ENCODE data around the gene MAPT. TPM values are rescaled to one million over a fixed set of nuclear protein-coding genes. Genes with fewer than 3 reads are reported as not detected.
A peak's percentile ranks its signal among the peaks of the same experiment; 100 is the strongest.

Gene MAPT
- polyA plus RNA-seq, 1 donor: 10.0 TPM

DNA sequence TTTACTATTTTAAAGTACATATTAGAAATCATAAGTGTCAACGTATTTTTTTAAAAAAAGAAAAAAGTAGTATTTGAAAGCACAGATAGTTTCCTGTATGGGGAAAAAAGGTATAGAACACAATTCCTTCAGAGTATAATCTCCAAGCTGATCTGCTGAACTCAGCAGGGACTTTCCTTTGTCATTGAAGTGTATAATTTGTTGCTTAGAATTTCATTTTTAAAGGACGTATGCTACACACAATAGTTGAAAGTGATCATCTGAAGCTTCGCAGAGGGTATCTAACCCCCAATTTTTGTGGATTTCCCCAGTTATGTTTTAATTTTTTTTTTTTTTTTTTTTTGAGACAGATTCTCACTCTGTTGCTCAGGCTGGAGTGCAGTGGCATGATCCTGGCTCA, 20.2 kb upstream of the MAPT start:
- no peak overlapping the region for H3K27ac ChIP-seq (ENCODE audit: low read length)
- H3K27me3 ChIP-seq (ENCODE audit: control insufficient read depth, insufficient read depth, low read length): peaks cover 5% of the 10 kb centered on the region
- DNase-seq: no peak
- H3K9me3 ChIP-seq (ENCODE audit: control insufficient read depth, low read depth, low read length): no peaks in the 10 kb centered on the region
- no peaks in the 10 kb centered on the region for H3K36me3 ChIP-seq (ENCODE audit: control insufficient read depth, insufficient read depth, low read length)
- no peak overlapping the region for H3K4me3 ChIP-seq (ENCODE audit: low read length)
- 88% methylated on average over 2 of the region's 3 CpGs for WGBS (ENCODE audit: insufficient coverage, low lambda C conversion rate)
- no peaks in the 10 kb centered on the region for H3K4me1 ChIP-seq (ENCODE audit: control insufficient read depth, insufficient read depth, low read length)

GRCh38 chr17:45876539-45876938, 17.8 kb upstream of the MAPT start:
- no peak overlapping the region for H3K4me3 ChIP-seq (ENCODE audit: low read length)
- no peaks in the 10 kb centered on the region for H3K36me3 ChIP-seq (ENCODE audit: control insufficient read depth, insufficient read depth, low read length)
- peaks cover 5% of the 10 kb centered on the region for H3K27me3 ChIP-seq (ENCODE audit: control insufficient read depth, insufficient read depth, low read length)
- no peak overlapping the region for H3K27ac ChIP-seq (ENCODE audit: low read length)
- H3K9me3 ChIP-seq (ENCODE audit: control insufficient read depth, low read depth, low read length): no peaks in the 10 kb centered on the region
- H3K4me1 ChIP-seq (ENCODE audit: control insufficient read depth, insufficient read depth, low read length): no peaks in the 10 kb centered on the region
- 60% methylated on average over 1 of the region's 3 CpGs for WGBS (ENCODE audit: insufficient coverage, low lambda C conversion rate)
- no peak for DNase-seq

- Histone ChIP-seq H3K4me3 (ENCODE audit: low read length) (no peak overlapping the region), H3K27ac (ENCODE audit: low read length) (no peak overlapping the region), H3K9me3 (ENCODE audit: control insufficient read depth, low read depth, low read length) (no peaks in the 10 kb centered on the region), H3K36me3 (ENCODE audit: control insufficient read depth, insufficient read depth, low read length) (no peaks in the 10 kb centered on the region), H3K27me3 (ENCODE audit: control insufficient read depth, insufficient read depth, low read length) (peaks cover 5% of the 10 kb centered on the region), H3K4me1 (ENCODE audit: control insufficient read depth, insufficient read depth, low read length) (no peaks in the 10 kb centered on the region)
- no peak for DNase-seq
- WGBS (ENCODE audit: insufficient coverage, low lambda C conversion rate): no CpG with 5 or more reads among the region's 1 CpG
Observed at GRCh38 chr17:45877467-45877866, 16.9 kb upstream of the MAPT start.

DNA sequence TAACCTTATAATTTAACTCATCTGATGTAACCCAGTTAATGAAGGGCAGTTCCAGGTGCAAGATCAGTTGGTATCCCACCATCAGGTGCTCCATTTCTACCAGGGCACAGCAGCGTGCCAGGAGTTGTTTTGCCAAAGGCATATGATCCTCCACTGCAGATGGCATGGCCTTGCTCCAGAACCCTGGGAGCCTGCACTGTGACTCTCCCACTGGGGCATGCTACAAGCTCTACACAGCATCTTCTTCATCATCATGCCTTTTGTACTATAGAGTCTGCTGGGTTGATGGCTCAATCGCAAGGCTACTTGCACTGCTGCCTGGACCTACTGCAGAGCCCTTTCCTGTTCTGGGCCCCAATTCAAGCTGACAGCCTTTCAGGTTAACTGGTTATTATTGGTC, 11.3 kb upstream of the MAPT start:
- WGBS (ENCODE audit: insufficient coverage, low lambda C conversion rate): 80% methylated on average over 1 of the region's 2 CpGs
- no peaks in the 10 kb centered on the region for H3K9me3 ChIP-seq (ENCODE audit: control insufficient read depth, low read depth, low read length)
- H3K27ac ChIP-seq (ENCODE audit: low read length): no peak overlapping the region
- no peak for DNase-seq
- H3K4me1 ChIP-seq (ENCODE audit: control insufficient read depth, insufficient read depth, low read length): no peaks in the 10 kb centered on the region
- H3K27me3 ChIP-seq (ENCODE audit: control insufficient read depth, insufficient read depth, low read length): peaks cover 1% of the 10 kb centered on the region
- no peak overlapping the region for H3K4me3 ChIP-seq (ENCODE audit: low read length)
- no peaks in the 10 kb centered on the region for H3K36me3 ChIP-seq (ENCODE audit: control insufficient read depth, insufficient read depth, low read length)

GRCh38 chr17:45886852-45887251, 7.5 kb upstream of the MAPT start:
- Histone ChIP-seq H3K27me3 (ENCODE audit: control insufficient read depth, insufficient read depth, low read length) (peaks cover 15% of the 10 kb centered on the region), H3K4me1 (ENCODE audit: control insufficient read depth, insufficient read depth, low read length) (no peaks in the 10 kb centered on the region), H3K27ac (ENCODE audit: low read length) (no peak overlapping the region), H3K4me3 (ENCODE audit: low read length) (no peak overlapping the region), H3K36me3 (ENCODE audit: control insufficient read depth, insufficient read depth, low read length) (no peaks in the 10 kb centered on the region), H3K9me3 (ENCODE audit: control insufficient read depth, low read depth, low read length) (no peaks in the 10 kb centered on the region)
- no peak for DNase-seq
- no CpG with 5 or more reads among the region's 2 CpGs for WGBS (ENCODE audit: insufficient coverage, low lambda C conversion rate)

GRCh38 chr17:45888392-45888791, 6.0 kb upstream of the MAPT start:
- Histone ChIP-seq H3K27ac (ENCODE audit: low read length) (no peak overlapping the region), H3K36me3 (ENCODE audit: control insufficient read depth, insufficient read depth, low read length) (no peaks in the 10 kb centered on the region), H3K4me1 (ENCODE audit: control insufficient read depth, insufficient read depth, low read length) (no peaks in the 10 kb centered on the region), H3K4me3 (ENCODE audit: low read length) (no peak overlapping the region), H3K9me3 (ENCODE audit: control insufficient read depth, low read depth, low read length) (no peaks in the 10 kb centered on the region), H3K27me3 (ENCODE audit: control insufficient read depth, insufficient read depth, low read length) (peaks cover 28% of the 10 kb centered on the region)
- no CpG with 5 or more reads among the region's 5 CpGs for WGBS (ENCODE audit: insufficient coverage, low lambda C conversion rate)
- DNase-seq: no peak

- Histone ChIP-seq H3K27me3 (ENCODE audit: control insufficient read depth, insufficient read depth, low read length) (peaks cover 30% of the 10 kb centered on the region), H3K4me1 (ENCODE audit: control insufficient read depth, insufficient read depth, low read length) (no peaks in the 10 kb centered on the region), H3K36me3 (ENCODE audit: control insufficient read depth, insufficient read depth, low read length) (no peaks in the 10 kb centered on the region), H3K9me3 (ENCODE audit: control insufficient read depth, low read depth, low read length) (no peaks in the 10 kb centered on the region), H3K27ac (ENCODE audit: low read length) (no peak overlapping the region), H3K4me3 (ENCODE audit: low read length) (no peak overlapping the region)
- 33% methylated on average over 1 of the region's 4 CpGs for WGBS (ENCODE audit: insufficient coverage, low lambda C conversion rate)
- DNase-seq: no peak
Observed at GRCh38 chr17:45889579-45889978, 4.8 kb upstream of the MAPT start.

DNA sequence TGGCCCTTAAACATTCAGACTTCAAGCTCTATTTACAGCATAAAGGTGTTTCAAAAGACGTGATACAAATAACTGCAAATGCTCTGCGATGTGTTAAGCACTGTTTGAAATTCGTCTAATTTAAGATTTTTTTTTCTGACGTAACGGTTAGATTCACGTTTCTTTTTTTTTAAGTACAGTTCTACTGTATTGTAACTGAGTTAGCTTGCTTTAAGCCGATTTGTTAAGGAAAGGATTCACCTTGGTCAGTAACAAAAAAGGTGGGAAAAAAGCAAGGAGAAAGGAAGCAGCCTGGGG, 681 bp upstream of the MAPT start:
- H3K4me1 ChIP-seq (ENCODE audit: control insufficient read depth, insufficient read depth, low read length): peaks cover 9% of the 10 kb centered on the region
- no peaks in the 10 kb centered on the region for H3K36me3 ChIP-seq (ENCODE audit: control insufficient read depth, insufficient read depth, low read length)
- peaks cover 2% of the 10 kb centered on the region for H3K9me3 ChIP-seq (ENCODE audit: control insufficient read depth, low read depth, low read length)
- peak overlapping the region; percentile 60 for H3K4me3 ChIP-seq (ENCODE audit: low read length)
- DNase-seq: no peak
- no CpG with 5 or more reads among the region's 7 CpGs for WGBS (ENCODE audit: insufficient coverage, low lambda C conversion rate)
- peaks cover 67% of the 10 kb centered on the region for H3K27me3 ChIP-seq (ENCODE audit: control insufficient read depth, insufficient read depth, low read length)
- no peak overlapping the region for H3K27ac ChIP-seq (ENCODE audit: low read length)

- peak in 1 of 2 donors; percentile 45 for DNase-seq
- H3K36me3 ChIP-seq (ENCODE audit: control insufficient read depth, insufficient read depth, low read length): no peaks in the 10 kb centered on the region
- H3K9me3 ChIP-seq (ENCODE audit: control insufficient read depth, low read depth, low read length): peaks cover 2% of the 10 kb centered on the region
- peaks cover 78% of the 10 kb centered on the region for H3K27me3 ChIP-seq (ENCODE audit: control insufficient read depth, insufficient read depth, low read length)
- WGBS (ENCODE audit: insufficient coverage, low lambda C conversion rate): no CpG with 5 or more reads among the region's 63 CpGs
- peaks cover 9% of the 10 kb centered on the region for H3K4me1 ChIP-seq (ENCODE audit: control insufficient read depth, insufficient read depth, low read length)
- peak overlapping the region; percentile 12 for H3K27ac ChIP-seq (ENCODE audit: low read length)
- peak overlapping the region; percentile 49 for H3K4me3 ChIP-seq (ENCODE audit: low read length)
Observed at GRCh38 chr17:45895304-45895968, 1.1 kb downstream of the MAPT start.

GRCh38 chr17:45895969-45896785, 1.8 kb downstream of the MAPT start:
- no peak for DNase-seq
- WGBS (ENCODE audit: insufficient coverage, low lambda C conversion rate): no CpG with 5 or more reads among the region's 55 CpGs
- Histone ChIP-seq H3K36me3 (ENCODE audit: control insufficient read depth, insufficient read depth, low read length) (no peaks in the 10 kb centered on the region), H3K9me3 (ENCODE audit: control insufficient read depth, low read depth, low read length) (peaks cover 2% of the 10 kb centered on the region), H3K27ac (ENCODE audit: low read length) (peak overlapping the region; percentile 12), H3K4me3 (ENCODE audit: low read length) (peak overlapping the region; percentile 18), H3K4me1 (ENCODE audit: control insufficient read depth, insufficient read depth, low read length) (peaks cover 9% of the 10 kb centered on the region), H3K27me3 (ENCODE audit: control insufficient read depth, insufficient read depth, low read length) (peaks cover 80% of the 10 kb centered on the region)
